IPS-NIHi7 (cell line): ENCODE measurements around the gene TRPC5OS.

Experiments
- DNase-seq: peaks from one replicate; pipeline ENCODE4 v3.0.0; 2012; ENCODE audit warnings: mixed read lengths; ENCODE audit errors: extremely low spot score

TRPC5OS gene

GRCh38 chrX:111896148-111896547 is 20.2 kb downstream of the TRPC5OS start:
- no peak for DNase-seq

GRCh38 chrX:111914398-111915090 is 38.6 kb downstream of the TRPC5OS start:
- DNase-seq, result peak; percentile 44

- DNase-seq, result peak; percentile 17
Measured at GRCh38 chrX:111917591-111917990, 41.6 kb downstream of the TRPC5OS start.

GRCh38 chrX:111928456-111928855 is 52.5 kb downstream of the TRPC5OS start:
- peak; percentile 14 for DNase-seq
